Neural progenitor cell (in vitro differentiated cells): ENCODE measurements around the gene GAS2L1. TPM values are rescaled to one million over a fixed set of nuclear protein-coding genes. Genes with fewer than 3 reads are reported as not detected.

Experiments
- DNase-seq: peaks from one replicate; pipeline ENCODE4 v3.0.0-alpha.2; 2016; ENCODE audit warnings: low spot score
- H2AFZ ChIP-seq: fragments of 200-600 bp; sonication (generic); replicated peaks from 2 replicates; pipeline ENCODE4 v1.6.1; 2016; ENCODE audit warnings: antibody characterized with exemption
- H3F3A ChIP-seq: fragments of 200-600 bp; sonication (generic); 2 replicates; pipeline ENCODE4 v1.6.1; 2016; ENCODE audit warnings: antibody characterized with exemption, low read depth
- H3K27ac ChIP-seq: fragments of 200-600 bp; sonication (generic); 2 replicates; pipeline ENCODE4 v1.5.1; 2016; ENCODE audit warnings: mild to moderate bottlenecking
- H3K27me3 ChIP-seq: fragments of 200-600 bp; sonication (generic); 2 replicates; pipeline ENCODE4 v1.6.1; 2016; ENCODE audit warnings: mild to moderate bottlenecking, moderate library complexity
- H3K36me3 ChIP-seq: fragments of 200-600 bp; sonication (generic); 2 replicates; pipeline ENCODE4 v1.5.1; 2016
- H3K4me1 ChIP-seq: fragments of 200-600 bp; sonication (generic); 2 replicates; pipeline ENCODE4 v1.6.1; 2016; ENCODE audit warnings: mixed run types
- H3K4me2 ChIP-seq: fragments of 200-600 bp; sonication (generic); 2 replicates; pipeline ENCODE4 v1.6.1; 2016
- H3K4me3 ChIP-seq: fragments of 200-600 bp; sonication (generic); 2 replicates; pipeline ENCODE4 v1.5.1; 2016
- H3K79me2 ChIP-seq: fragments of 200-600 bp; sonication (generic); 2 replicates; pipeline ENCODE4 v1.6.1; 2016; ENCODE audit warnings: low read depth
- H3K9ac ChIP-seq: fragments of 200-600 bp; sonication (generic); 2 replicates; pipeline ENCODE4 v1.6.1; 2016
- H3K9me3 ChIP-seq: fragments of 200-600 bp; sonication (generic); 2 replicates; pipeline ENCODE4 v1.5.1; 2016; ENCODE audit warnings: low read depth
- H4K20me1 ChIP-seq: fragments of 200-600 bp; sonication (generic); 2 replicates; pipeline ENCODE4 v1.6.1; 2016; ENCODE audit warnings: low read depth
- H3K27ac Mint-ChIP-seq: 3 replicates; pipeline ENCODE4 v1.8.0; 2021; ENCODE audit warnings: mixed read lengths
- H3K27me3 Mint-ChIP-seq: 2 replicates; pipeline ENCODE4 v1.8.0; 2022; ENCODE audit warnings: low read depth, mild to moderate bottlenecking, inconsistent platforms, moderate library complexity, mixed read lengths; ENCODE audit not compliant: insufficient read depth
- H3K36me3 Mint-ChIP-seq: 3 replicates; pipeline ENCODE4 v1.8.0; 2021; ENCODE audit warnings: mixed read lengths
- H3K4me1 Mint-ChIP-seq: 3 replicates; pipeline ENCODE4 v1.8.0; 2021; ENCODE audit warnings: mixed read lengths
- H3K4me3 Mint-ChIP-seq: 3 replicates; pipeline ENCODE4 v1.8.0; 2021; ENCODE audit warnings: mild to moderate bottlenecking, moderate library complexity, mixed read lengths
- H3K9me3 Mint-ChIP-seq: 3 replicates; pipeline ENCODE4 v1.8.0; 2020; ENCODE audit warnings: mixed read lengths
- EZH2 ChIP-seq: fragments of 200-600 bp; sonication (generic); IDR thresholded peaks from 2 replicates; pipeline ENCODE4 v1.6.1; 2017; ENCODE audit warnings: antibody characterized with exemption, mild to moderate bottlenecking, moderate library complexity
- EZH2phosphoT487 ChIP-seq: fragments of 200-600 bp; sonication (generic); IDR thresholded peaks from 2 replicates; pipeline ENCODE4 v1.6.1; 2017; ENCODE audit warnings: antibody characterized with exemption
- total RNA-seq: library from RNA; depleted of rRNA; stranded (reverse); fragments of >200 nt; gene quantifications from 2 replicates; pipeline ENCODE4 v1.2.3, GENCODE V29; 2015; ENCODE audit warnings: low replicate concordance
- TF ChIP-seq, protein P1 (sequence below): fragments of 200-600 bp; sonication (generic); IDR thresholded peaks from 2 replicates; pipeline ENCODE4 v1.5.1; 2017; ENCODE audit warnings: antibody characterized with exemption, mild to moderate bottlenecking

The GAS2L1 gene
- total RNA-seq, 1 donor from 2014 or later = 0.95 TPM

DNA sequence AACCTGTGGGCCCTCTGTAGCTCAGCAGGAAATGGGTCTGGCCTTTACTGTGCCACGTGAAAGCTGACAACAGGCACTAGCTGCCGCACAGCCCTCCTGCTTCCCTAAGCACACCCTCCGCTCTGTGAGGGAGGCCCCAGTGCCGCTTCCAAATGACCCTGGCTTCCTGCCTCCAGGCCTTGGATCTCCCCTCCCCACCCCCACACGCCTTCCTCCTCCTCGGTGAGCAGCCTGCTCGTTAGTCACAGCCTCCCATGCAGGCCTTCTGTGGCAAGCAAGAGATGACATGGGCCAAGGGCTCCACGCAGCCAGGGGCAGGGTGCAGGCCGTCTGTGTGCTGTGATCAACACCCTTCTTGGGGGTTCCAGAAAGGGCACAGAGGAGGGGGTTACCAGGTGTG is 24.3 kb downstream of the GAS2L1 start:
- Histone ChIP-seq H3F3A (no peaks in the 10 kb centered on the region), H3K4me1 (no peaks in the 10 kb centered on the region), H2AFZ (no peak overlapping the region), H3K9ac (no peak overlapping the region), H3K27ac (no peak overlapping the region), H3K4me2 (no peak overlapping the region), H3K4me3 (no peak overlapping the region), H3K9me3 (no peaks in the 10 kb centered on the region), H3K36me3 (no peaks in the 10 kb centered on the region), H4K20me1 (no peaks in the 10 kb centered on the region), H3K27me3 (no peaks in the 10 kb centered on the region), H3K79me2 (no peaks in the 10 kb centered on the region)
- Mint-ChIP-seq H3K4me3 (no peak overlapping the region), H3K36me3 (peaks cover 14% of the 10 kb centered on the region), H3K4me1 (peaks cover 2% of the 10 kb centered on the region), H3K9me3 (no peaks in the 10 kb centered on the region), H3K27me3 (no peaks in the 10 kb centered on the region), H3K27ac (no peak overlapping the region)
- no peak for TF ChIP-seq EZH2
- TF ChIP-seq, protein P1, sequence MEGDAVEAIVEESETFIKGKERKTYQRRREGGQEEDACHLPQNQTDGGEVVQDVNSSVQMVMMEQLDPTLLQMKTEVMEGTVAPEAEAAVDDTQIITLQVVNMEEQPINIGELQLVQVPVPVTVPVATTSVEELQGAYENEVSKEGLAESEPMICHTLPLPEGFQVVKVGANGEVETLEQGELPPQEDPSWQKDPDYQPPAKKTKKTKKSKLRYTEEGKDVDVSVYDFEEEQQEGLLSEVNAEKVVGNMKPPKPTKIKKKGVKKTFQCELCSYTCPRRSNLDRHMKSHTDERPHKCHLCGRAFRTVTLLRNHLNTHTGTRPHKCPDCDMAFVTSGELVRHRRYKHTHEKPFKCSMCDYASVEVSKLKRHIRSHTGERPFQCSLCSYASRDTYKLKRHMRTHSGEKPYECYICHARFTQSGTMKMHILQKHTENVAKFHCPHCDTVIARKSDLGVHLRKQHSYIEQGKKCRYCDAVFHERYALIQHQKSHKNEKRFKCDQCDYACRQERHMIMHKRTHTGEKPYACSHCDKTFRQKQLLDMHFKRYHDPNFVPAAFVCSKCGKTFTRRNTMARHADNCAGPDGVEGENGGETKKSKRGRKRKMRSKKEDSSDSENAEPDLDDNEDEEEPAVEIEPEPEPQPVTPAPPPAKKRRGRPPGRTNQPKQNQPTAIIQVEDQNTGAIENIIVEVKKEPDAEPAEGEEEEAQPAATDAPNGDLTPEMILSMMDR = no peak
- TF ChIP-seq EZH2phosphoT487 = no peak
- DNase-seq = no peak

DNA sequence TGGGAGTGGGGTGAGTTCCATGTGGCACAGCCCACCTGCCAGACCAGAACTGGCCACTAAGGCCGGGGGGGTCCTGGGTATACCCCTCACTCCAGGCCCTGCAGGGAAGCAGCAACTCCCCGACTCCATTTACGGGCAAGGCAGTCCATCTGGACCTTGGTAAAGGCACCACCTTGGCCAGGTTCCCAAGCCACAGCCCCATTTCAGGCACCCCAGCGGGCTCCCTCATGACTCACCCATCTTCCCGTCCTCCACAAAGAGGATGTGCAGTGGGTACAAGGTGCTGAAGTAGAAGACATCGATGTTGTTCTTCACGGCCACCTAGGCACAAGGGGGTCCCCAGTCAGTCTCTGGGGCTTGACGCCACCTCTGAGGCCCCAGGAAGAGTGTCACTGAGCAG is 24.8 kb downstream of the GAS2L1 start:
- Histone ChIP-seq H3K4me3 (no peak overlapping the region), H3K4me1 (no peaks in the 10 kb centered on the region)
- H3K27ac Mint-ChIP-seq = no peak overlapping the region

DNA sequence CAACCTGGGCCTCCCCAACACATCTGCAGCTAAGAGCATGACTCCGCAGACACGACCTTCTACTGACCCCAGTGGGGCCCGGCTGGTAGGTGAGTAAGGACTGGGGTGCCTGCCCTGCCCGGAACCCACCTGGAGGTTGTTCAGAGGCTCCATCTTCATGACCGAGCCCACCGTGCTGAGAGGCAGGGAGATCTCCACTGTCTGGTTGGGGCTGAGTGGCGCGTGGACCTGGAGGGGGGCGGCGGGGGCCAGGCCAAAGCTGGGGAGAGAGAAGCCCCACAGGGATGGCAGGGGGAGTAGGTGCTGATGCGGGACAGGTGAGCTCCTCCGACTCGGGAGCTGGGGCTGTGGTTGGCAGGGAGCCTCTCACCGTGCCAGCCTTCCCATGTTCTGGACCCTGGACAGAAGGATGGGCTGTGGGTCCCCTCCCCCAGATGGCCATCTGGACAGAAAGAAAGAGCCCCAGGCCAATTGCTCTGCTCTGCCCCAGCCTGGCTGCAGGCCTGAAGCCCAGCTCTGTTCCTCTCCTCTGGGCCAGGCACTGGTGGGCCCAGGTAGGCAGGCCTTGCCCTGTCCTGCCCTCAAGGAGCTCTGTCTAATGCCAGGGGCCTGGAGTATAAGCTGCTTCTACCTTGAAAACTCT is 25.3 kb downstream of the GAS2L1 start:
- Histone ChIP-seq H4K20me1 (no peaks in the 10 kb centered on the region), H3K9ac (no peak overlapping the region), H3K36me3 (no peaks in the 10 kb centered on the region), H2AFZ (no peak overlapping the region), H3K4me3 (no peak overlapping the region), H3K4me2 (no peak overlapping the region), H3K9me3 (no peaks in the 10 kb centered on the region), H3F3A (no peaks in the 10 kb centered on the region), H3K27ac (no peak overlapping the region), H3K27me3 (no peaks in the 10 kb centered on the region), H3K4me1 (no peaks in the 10 kb centered on the region), H3K79me2 (no peaks in the 10 kb centered on the region)
- TF ChIP-seq EZH2 (no peak), EZH2phosphoT487 (no peak)
- TF ChIP-seq, protein P1 = no peak
- Mint-ChIP-seq H3K36me3 (peaks cover 16% of the 10 kb centered on the region), H3K27me3 (peaks cover 2% of the 10 kb centered on the region), H3K27ac (no peak overlapping the region), H3K9me3 (no peaks in the 10 kb centered on the region), H3K4me3 (no peak overlapping the region), H3K4me1 (peaks cover 2% of the 10 kb centered on the region)
- no peak for DNase-seq

More for the DNA sequence above, 24.8 kb downstream of the GAS2L1 start:
- Histone ChIP-seq H3F3A (no peaks in the 10 kb centered on the region), H3K36me3 (no peaks in the 10 kb centered on the region), H3K9me3 (no peaks in the 10 kb centered on the region), H3K27ac (no peak overlapping the region), H3K27me3 (no peaks in the 10 kb centered on the region), H3K4me2 (no peak overlapping the region), H3K9ac (no peak overlapping the region), H4K20me1 (no peaks in the 10 kb centered on the region), H2AFZ (no peak overlapping the region), H3K79me2 (no peaks in the 10 kb centered on the region)
- H3K4me3 Mint-ChIP-seq = no peak overlapping the region
- H3K27me3 Mint-ChIP-seq = peaks cover 2% of the 10 kb centered on the region
- no peaks in the 10 kb centered on the region for H3K9me3 Mint-ChIP-seq
- H3K36me3 Mint-ChIP-seq = peaks cover 15% of the 10 kb centered on the region
- no peak for DNase-seq
- peaks cover 2% of the 10 kb centered on the region for H3K4me1 Mint-ChIP-seq
- TF ChIP-seq EZH2phosphoT487 (no peak), EZH2 (no peak)
- TF ChIP-seq, protein P1 = no peak
